Astrocyte of the cerebellum (primary cell): ENCODE results near the gene VAPB.

ENCODE experiments used
- DNase-seq: peaks from one replicate; pipeline ENCODE4 v3.0.0-alpha.2; 2011; ENCODE audit warnings: low read depth
- H3K4me3 ChIP-seq: 2 replicates; pipeline ENCODE4 v1.5.1; 2011; ENCODE audit warnings: mild to moderate bottlenecking, low read depth, low read length, moderate library complexity
- CTCF ChIP-seq: IDR thresholded peaks from 2 replicates; pipeline ENCODE4 v1.5.1; 2012; ENCODE audit warnings: low read length, low read depth, moderate library complexity, mild to moderate bottlenecking; ENCODE audit errors: missing control alignments
- in situ Hi-C: cut with HindIII; loops from 2 replicates; pipeline ENCODE4 v1.10.0; 2017; ENCODE audit warnings: low sequenced_read_pairs

VAPB gene

GRCh38 chr20:58377017-58377416, 12.0 kb upstream of the VAPB start:
- TF ChIP-seq CTCF, result no peak
- DNase-seq, result no peak
- in situ Hi-C loops, result no loop called here
- no peak overlapping the region for H3K4me3 ChIP-seq

GRCh38 chr20:58377766-58378401, 11.1 kb upstream of the VAPB start:
- H3K4me3 ChIP-seq, result no peak overlapping the region
- DNase-seq, result no peak
- in situ Hi-C loops, result no loop called here
- no peak for TF ChIP-seq CTCF

- peak; percentile 31 for TF ChIP-seq CTCF
- no peak for DNase-seq
- no peak overlapping the region for H3K4me3 ChIP-seq
- in situ Hi-C loops, result no loop called here
Observed at GRCh38 chr20:58378704-58379103, 10.3 kb upstream of the VAPB start.

- no peak for DNase-seq
- in situ Hi-C loops, result no loop called here
- no peak overlapping the region for H3K4me3 ChIP-seq
- no peak for TF ChIP-seq CTCF
Observed at GRCh38 chr20:58381627-58382026, 7.4 kb upstream of the VAPB start.

- no peak overlapping the region for H3K4me3 ChIP-seq
- no peak for DNase-seq
- TF ChIP-seq CTCF, result no peak
- in situ Hi-C loops, result no loop called here
Observed at GRCh38 chr20:58382096-58382495, 6.9 kb upstream of the VAPB start.

- DNase-seq, result no peak
- TF ChIP-seq CTCF, result no peak
- in situ Hi-C loops, result no loop called here
- no peak overlapping the region for H3K4me3 ChIP-seq
Observed at GRCh38 chr20:58384821-58385220, 4.2 kb upstream of the VAPB start.
